ENCODE measurements around the gene ABCA10.
"Not testable (repeated sequence)": the region's sequence is repeated elsewhere in the genome, so short reads cannot be mapped to it uniquely, and the experiment has no call there.

ABCA10 gene

GRCh38 chr17:69228018-69228417, 606 bp downstream of the ABCA10 start:
- no peak for DNase-seq

GRCh38 chr17:69227541-69227940, 1.1 kb downstream of the ABCA10 start:
- no peak for DNase-seq

GRCh38 chr17:69223809-69224208, 4.8 kb downstream of the ABCA10 start:
- no peak for DNase-seq

GRCh38 chr17:69222707-69223258, 5.8 kb downstream of the ABCA10 start:
- no peak for DNase-seq

GRCh38 chr17:69220098-69220497, 8.5 kb downstream of the ABCA10 start:
- no peak for DNase-seq

- no peak for DNase-seq
Measured at GRCh38 chr17:69218986-69219385, 9.6 kb downstream of the ABCA10 start.

- DNase-seq = no peak
Measured at GRCh38 chr17:69213059-69213813, 15.4 kb downstream of the ABCA10 start.

- no peak for DNase-seq
Measured at GRCh38 chr17:69208640-69209039, 20.0 kb downstream of the ABCA10 start.

- DNase-seq = no peak
Measured at GRCh38 chr17:69207151-69207550, 21.5 kb downstream of the ABCA10 start.

GRCh38 chr17:69198238-69198637, 30.4 kb downstream of the ABCA10 start:
- DNase-seq = no peak

- DNase-seq = not testable (repeated sequence)
Measured at GRCh38 chr17:69196105-69196653, 32.4 kb downstream of the ABCA10 start.

- no peak for DNase-seq
Measured at GRCh38 chr17:69192754-69193153, 35.9 kb downstream of the ABCA10 start.

- no peak for DNase-seq
Measured at GRCh38 chr17:69188796-69189195, 39.8 kb downstream of the ABCA10 start.

- DNase-seq = no peak
Measured at GRCh38 chr17:69188064-69188463, 40.6 kb downstream of the ABCA10 start.

GRCh38 chr17:69187294-69187693, 41.3 kb downstream of the ABCA10 start:
- no peak for DNase-seq

GRCh38 chr17:69179227-69179952, 49.2 kb downstream of the ABCA10 start:
- DNase-seq = no peak

- no peak for DNase-seq
Measured at GRCh38 chr17:69176457-69176795, 52.2 kb downstream of the ABCA10 start.

GRCh38 chr17:69175625-69176456, 52.8 kb downstream of the ABCA10 start:
- DNase-seq = no peak

- DNase-seq = no peak
Measured at GRCh38 chr17:69175262-69175624, 53.4 kb downstream of the ABCA10 start.

GRCh38 chr17:69173118-69173517, 55.5 kb downstream of the ABCA10 start:
- no peak for DNase-seq

- no peak for DNase-seq
Measured at GRCh38 chr17:69170377-69170776, 58.2 kb downstream of the ABCA10 start.

GRCh38 chr17:69168642-69169041, 60.0 kb downstream of the ABCA10 start:
- not testable (repeated sequence) for DNase-seq

GRCh38 chr17:69166957-69167356, 61.7 kb downstream of the ABCA10 start:
- no peak for DNase-seq
